HEK293T (cell line): ENCODE results near the gene TMEM143.

Source experiments
- FOXK2 ChIP-seq: fragments of 450-650 bp; IDR thresholded peaks from 2 replicates; pipeline ENCODE4 v1.6.1; 2016; ENCODE audit warnings: mild to moderate bottlenecking
- FOXM1 ChIP-seq: fragments of 450-650 bp; IDR thresholded peaks from 2 replicates; pipeline ENCODE4 v1.6.1; 2017; ENCODE audit warnings: mild to moderate bottlenecking, borderline replicate concordance
- L3MBTL2 ChIP-seq: fragments of 450-650 bp; conservative IDR thresholded peaks from 2 replicates; pipeline ENCODE4 v1.6.1; 2016; ENCODE audit warnings: mild to moderate bottlenecking
- LEF1 ChIP-seq: fragments of 450-650 bp; IDR thresholded peaks from 2 replicates; pipeline ENCODE4 v1.6.1; 2017; ENCODE audit warnings: mild to moderate bottlenecking, borderline replicate concordance
- SP1 ChIP-seq: fragments of 450-650 bp; IDR thresholded peaks from 2 replicates; pipeline ENCODE4 v1.6.1; 2017

DNA sequence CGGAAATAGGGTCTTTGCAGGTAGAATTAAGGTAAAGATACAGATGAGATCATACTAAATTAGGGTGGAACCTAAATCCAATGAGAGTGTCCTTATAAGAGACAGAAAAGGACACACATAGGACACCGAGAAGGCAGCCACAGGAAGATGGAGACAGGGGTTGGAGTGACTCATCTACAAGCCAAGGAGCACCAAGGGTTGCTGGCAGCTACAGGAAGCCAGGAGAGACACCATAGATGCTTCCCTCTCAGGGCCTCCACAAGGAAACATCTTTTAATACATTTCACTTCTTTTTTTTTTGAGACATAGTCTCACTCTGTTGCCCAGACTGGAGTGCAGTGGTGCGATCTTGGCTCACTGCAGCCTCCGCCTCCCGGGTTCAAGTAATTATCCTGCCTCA, 10.1 kb downstream of the TMEM143 start:
- TF ChIP-seq SP1 (no peak), LEF1 (no peak), FOXK2 (no peak), L3MBTL2 (no peak), FOXM1 (no peak)
